Stimulated activated CD8-positive, alpha-beta memory T cell treated with anti-CD3 and anti-CD28 coated beads, Interleukin-12 subunit alpha, Interleukin-12 subunit beta, amount 100 ng/mL, for 1 hour (primary cell): ENCODE data around the gene UBE3B.

Experiments used
- DNase-seq: peaks from one replicate; pipeline ENCODE4 v3.0.0-alpha.2; 2020; ENCODE audit warnings: low read depth

Gene UBE3B

GRCh38 chr12:109529691-109530640 is 52.5 kb downstream of the UBE3B start:
- no peak for DNase-seq

- DNase-seq = no peak
These were observed 54.0 kb downstream of the UBE3B start for GRCh38 chr12:109531411-109531810.

GRCh38 chr12:109532721-109533486 is 55.5 kb downstream of the UBE3B start:
- DNase-seq = no peak

- no peak for DNase-seq
These were observed 56.0 kb downstream of the UBE3B start for GRCh38 chr12:109533487-109533740.

GRCh38 chr12:109534456-109534855 is 57.0 kb downstream of the UBE3B start:
- DNase-seq = no peak

- no peak for DNase-seq
These were observed 57.9 kb downstream of the UBE3B start for GRCh38 chr12:109535231-109535862.

GRCh38 chr12:109535863-109536250 is 58.4 kb downstream of the UBE3B start:
- no peak for DNase-seq

GRCh38 chr12:109537136-109537535 is 59.7 kb downstream of the UBE3B start:
- no peak for DNase-seq

- DNase-seq = no peak
These were observed 60.9 kb downstream of the UBE3B start for GRCh38 chr12:109538191-109538863.

GRCh38 chr12:109539508-109539907 is 62.1 kb downstream of the UBE3B start:
- DNase-seq = no peak

GRCh38 chr12:109540526-109541412 is 63.3 kb downstream of the UBE3B start:
- DNase-seq = no peak

GRCh38 chr12:109541413-109541726 is 63.9 kb downstream of the UBE3B start:
- no peak for DNase-seq

GRCh38 chr12:109542014-109542413 is 64.6 kb downstream of the UBE3B start:
- no peak for DNase-seq

GRCh38 chr12:109542876-109543275 is 65.4 kb downstream of the UBE3B start:
- no peak for DNase-seq

- DNase-seq = no peak
These were observed 67.6 kb downstream of the UBE3B start for GRCh38 chr12:109544955-109545531.

GRCh38 chr12:109545826-109546225 is 68.4 kb downstream of the UBE3B start:
- DNase-seq = no peak

- no peak for DNase-seq
These were observed 69.9 kb downstream of the UBE3B start for GRCh38 chr12:109547286-109547685.

- DNase-seq = no peak
These were observed 70.8 kb downstream of the UBE3B start for GRCh38 chr12:109548258-109548657.

GRCh38 chr12:109549613-109550270 is 72.3 kb downstream of the UBE3B start:
- no peak for DNase-seq

- DNase-seq = no peak
These were observed 72.8 kb downstream of the UBE3B start for GRCh38 chr12:109550281-109550680.

- DNase-seq = no peak
These were observed 73.7 kb downstream of the UBE3B start for GRCh38 chr12:109551108-109551507.
